ENCODE data around the gene WNT1.

- TF ChIP-seq POLR2AphosphoS5 (IDR thresholded peaks at IDR 0.05; ENCODE audit: low read depth, low read length), result no peak
- no peak for TF ChIP-seq REST (IDR thresholded peaks at IDR 0.05; ENCODE audit: insufficient read depth in 1 of 2, low read depth in 2 of 2, low read length in 2 of 2)
Measured at GRCh38 chr12:48991247-48992050, 13.3 kb downstream of the WNT1 start.
